SK-N-SH treated with all-trans-retinoic acid at 6 μM for 48 hours (cell line): Measurements from ENCODE around the gene AKR7A3.

ENCODE experiments used
- PPARA ChIP-seq: fragments of 250-450 bp; sonication (Bioruptor Pico); IDR thresholded peaks from 2 replicates; pipeline ENCODE4 v1.5.0; 2020; ENCODE audit warnings: mild to moderate bottlenecking, borderline replicate concordance
- TSHZ2 ChIP-seq: fragments of 250-450 bp; sonication (Bioruptor Pico); IDR thresholded peaks from 2 replicates; pipeline ENCODE4 v1.5.0; 2020; ENCODE audit warnings: mild to moderate bottlenecking, moderate library complexity
- ZFP3 ChIP-seq: fragments of 250-450 bp; sonication (Bioruptor Pico); IDR thresholded peaks from 2 replicates; pipeline ENCODE4 v1.5.0; 2020; ENCODE audit warnings: mild to moderate bottlenecking, moderate library complexity
- ZFP30 ChIP-seq: fragments of 450-650 bp; formaldehyde crosslinking; IDR thresholded peaks from 2 replicates; pipeline ENCODE4 v1.5.0; 2022; ENCODE audit warnings: mild to moderate bottlenecking, moderate library complexity
- ZNF565 ChIP-seq: fragments of 450-650 bp; formaldehyde crosslinking; conservative IDR thresholded peaks from 2 replicates; pipeline ENCODE4 v1.5.0; 2020; ENCODE audit warnings: low read depth, mild to moderate bottlenecking, moderate library complexity
- ZNF70 ChIP-seq: fragments of 450-650 bp; formaldehyde crosslinking; IDR thresholded peaks from 2 replicates; pipeline ENCODE4 v1.5.0; 2020; ENCODE audit warnings: mild to moderate bottlenecking, moderate library complexity
- TF ChIP-seq, protein P1 (sequence below): fragments of 250-450 bp; sonication (Bioruptor Pico); IDR thresholded peaks from 2 replicates; pipeline ENCODE4 v1.8.0; 2020; ENCODE audit warnings: mild to moderate bottlenecking, moderate library complexity, borderline replicate concordance

GRCh38 chr1:19329188-19329587, 40.6 kb upstream of the AKR7A3 start:
- TF ChIP-seq, protein P1, sequence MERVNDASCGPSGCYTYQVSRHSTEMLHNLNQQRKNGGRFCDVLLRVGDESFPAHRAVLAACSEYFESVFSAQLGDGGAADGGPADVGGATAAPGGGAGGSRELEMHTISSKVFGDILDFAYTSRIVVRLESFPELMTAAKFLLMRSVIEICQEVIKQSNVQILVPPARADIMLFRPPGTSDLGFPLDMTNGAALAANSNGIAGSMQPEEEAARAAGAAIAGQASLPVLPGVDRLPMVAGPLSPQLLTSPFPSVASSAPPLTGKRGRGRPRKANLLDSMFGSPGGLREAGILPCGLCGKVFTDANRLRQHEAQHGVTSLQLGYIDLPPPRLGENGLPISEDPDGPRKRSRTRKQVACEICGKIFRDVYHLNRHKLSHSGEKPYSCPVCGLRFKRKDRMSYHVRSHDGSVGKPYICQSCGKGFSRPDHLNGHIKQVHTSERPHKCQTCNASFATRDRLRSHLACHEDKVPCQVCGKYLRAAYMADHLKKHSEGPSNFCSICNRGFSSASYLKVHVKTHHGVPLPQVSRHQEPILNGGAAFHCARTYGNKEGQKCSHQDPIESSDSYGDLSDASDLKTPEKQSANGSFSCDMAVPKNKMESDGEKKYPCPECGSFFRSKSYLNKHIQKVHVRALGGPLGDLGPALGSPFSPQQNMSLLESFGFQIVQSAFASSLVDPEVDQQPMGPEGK (CRISPR knock-in tag), result no peak
- TF ChIP-seq ZFP30 (no peak), ZFP3 (no peak), TSHZ2 (CRISPR knock-in tag) (no peak), ZNF565 (no peak), PPARA (CRISPR knock-in tag) (no peak), ZNF70 (no peak)
